ENCODE measurements around the gene ELMOD2.
"Not testable (repeated sequence)": the region's sequence is repeated elsewhere in the genome, so short reads cannot be mapped to it uniquely, and the experiment has no call there.

The ELMOD2 gene

GRCh38 chr4:140523857-140524742 is at the start of gene ELMOD2:
ELMOD2 (plus strand) TSS chr4:140524168; CDS start chr4:140525429, 1,261 bp downstream.
- DNase-seq (ENCODE audit: low read depth in 3 of 3, low spot score in 1 of 3): peak; percentile 90 to 94 (median 93)

GRCh38 chr4:140483445-140483844 is 40.5 kb upstream of the ELMOD2 start:
- no peak for DNase-seq (ENCODE audit: low read depth in 3 of 3, low spot score in 1 of 3)

- no peak for DNase-seq (ENCODE audit: low read depth in 3 of 3, low spot score in 1 of 3)
Observed at GRCh38 chr4:140485939-140486338, 38.0 kb upstream of the ELMOD2 start.

GRCh38 chr4:140497405-140497746 is 26.6 kb upstream of the ELMOD2 start:
- no peak for DNase-seq (ENCODE audit: low read depth in 3 of 3, low spot score in 1 of 3)

- no peak for DNase-seq (ENCODE audit: low read depth in 3 of 3, low spot score in 1 of 3)
Observed at GRCh38 chr4:140497747-140498636, 26.0 kb upstream of the ELMOD2 start, which contains the start of gene MGAT4D. MGAT4D (minus strand) TSS chr4:140498293; CDS start chr4:140498222, 71 bp downstream.

- DNase-seq (ENCODE audit: low read depth in 3 of 3, low spot score in 1 of 3): no peak
Observed at GRCh38 chr4:140499391-140499790, 24.6 kb upstream of the ELMOD2 start.

GRCh38 chr4:140504261-140504660 is 19.7 kb upstream of the ELMOD2 start:
- no peak for DNase-seq (ENCODE audit: low read depth in 3 of 3, low spot score in 1 of 3)

GRCh38 chr4:140513765-140514164 is 10.2 kb upstream of the ELMOD2 start:
- DNase-seq (ENCODE audit: low read depth in 3 of 3, low spot score in 1 of 3): not testable (repeated sequence)

- no peak for DNase-seq (ENCODE audit: low read depth in 3 of 3, low spot score in 1 of 3)
Observed at GRCh38 chr4:140515423-140515822, 8.5 kb upstream of the ELMOD2 start.

GRCh38 chr4:140523370-140523856 is 555 bp upstream of the ELMOD2 start:
- DNase-seq (ENCODE audit: low read depth in 3 of 3, low spot score in 1 of 3): no peak

GRCh38 chr4:140529434-140529833 is 5.5 kb downstream of the ELMOD2 start:
- DNase-seq (ENCODE audit: low read depth in 3 of 3, low spot score in 1 of 3): no peak

- DNase-seq (ENCODE audit: low read depth in 3 of 3, low spot score in 1 of 3): no peak
Observed at GRCh38 chr4:140533951-140534480, 10.0 kb downstream of the ELMOD2 start.

GRCh38 chr4:140556372-140557085 is 32.6 kb downstream of the ELMOD2 start:
- no peak for DNase-seq (ENCODE audit: low read depth in 3 of 3, low spot score in 1 of 3)

- DNase-seq (ENCODE audit: low read depth in 3 of 3, low spot score in 1 of 3): no peak
Observed at GRCh38 chr4:140557831-140558435, 34.0 kb downstream of the ELMOD2 start.

- DNase-seq (ENCODE audit: low read depth in 3 of 3, low spot score in 1 of 3): no peak
Observed at GRCh38 chr4:140559696-140560095, 35.7 kb downstream of the ELMOD2 start.

GRCh38 chr4:140568507-140569306 is 44.7 kb downstream of the ELMOD2 start, which contains the start of gene UCP1:
UCP1 (minus strand) TSS chr4:140568961; CDS start chr4:140568729, 232 bp downstream.
- no peak for DNase-seq (ENCODE audit: low read depth in 3 of 3, low spot score in 1 of 3)

- no peak for DNase-seq (ENCODE audit: low read depth in 3 of 3, low spot score in 1 of 3)
Observed at GRCh38 chr4:140569307-140569638, 45.3 kb downstream of the ELMOD2 start.

GRCh38 chr4:140571620-140572019 is 47.7 kb downstream of the ELMOD2 start:
- DNase-seq (ENCODE audit: low read depth in 3 of 3, low spot score in 1 of 3): no peak

GRCh38 chr4:140575489-140575888 is 51.5 kb downstream of the ELMOD2 start:
- DNase-seq (ENCODE audit: low read depth in 3 of 3, low spot score in 1 of 3): no peak

GRCh38 chr4:140579278-140579677 is 55.3 kb downstream of the ELMOD2 start:
- no peak for DNase-seq (ENCODE audit: low read depth in 3 of 3, low spot score in 1 of 3)

All from stimulated activated CD4-positive, alpha-beta T cell treated with anti-CD3 and anti-CD28 coated beads, TNF-alpha, amount 100 ng/mL, for 1 hour (primary cell).